ENCODE results near the gene MEGF8. TPM values are rescaled to one million over a fixed set of nuclear protein-coding genes. Genes with fewer than 3 reads are reported as not detected.

Gene MEGF8
- total RNA-seq, 8 experiments from 2014 or later = 9.8 to 72.2 (median 28.7) TPM

GRCh38 chr19:42289556-42290041 is 35.8 kb upstream of the MEGF8 start:
- ATAC-seq (replicated peaks in 6 of 8) = no peak
- in situ Hi-C loops (cut with MboI; ENCODE audit: low pct_unique_long_range_greater_than_20kb in 2 of 9, low sequenced_read_pairs in 9 of 9, unreplicated experiment in 9 of 9) = no loop called here
- WGBS, 10 experiments = 83 to 100% methylated on average over 1 to 2 of the region's 8 CpGs; no CpG with 5 or more reads in 8 of the 10 experiments
- Histone ChIP-seq H3K27ac (no peak overlapping the region), H3K4me1 (replicated peaks in 1 of 2) (peaks cover 10 to 14% of the 10 kb centered on the region in 2 donors), H3K4me3 (no peak overlapping the region)

- WGBS, 10 experiments = no CpG with 5 or more reads among the region's 13 CpGs
- in situ Hi-C loops (cut with MboI; ENCODE audit: low pct_unique_long_range_greater_than_20kb in 2 of 9, low sequenced_read_pairs in 9 of 9, unreplicated experiment in 9 of 9) = no loop called here
- H3K4me3 ChIP-seq = no peak overlapping the region
- H3K27ac ChIP-seq = no peak overlapping the region
- H3K4me1 ChIP-seq (replicated peaks in 1 of 2) = peaks cover 10 to 11% of the 10 kb centered on the region in 2 donors
- no peak for ATAC-seq (replicated peaks in 6 of 8)
Measured at GRCh38 chr19:42290136-42290522, 35.3 kb upstream of the MEGF8 start.

GRCh38 chr19:42290523-42291434 is 34.7 kb upstream of the MEGF8 start:
- H3K4me1 ChIP-seq (replicated peaks in 1 of 2) = peaks cover 4 to 5% of the 10 kb centered on the region in 2 donors
- H3K27ac ChIP-seq = no peak overlapping the region
- WGBS, 10 experiments = 70 to 100% methylated on average over 2 to 3 of the region's 31 CpGs; no CpG with 5 or more reads in 8 of the 10 experiments
- ATAC-seq (replicated peaks in 6 of 8) = peak in 6 of 8 experiments; percentile 31 to 71 (median 40)
- in situ Hi-C loops (cut with MboI; ENCODE audit: low pct_unique_long_range_greater_than_20kb in 2 of 9, low sequenced_read_pairs in 9 of 9, unreplicated experiment in 9 of 9) = no loop called here
- H3K4me3 ChIP-seq = no peak overlapping the region

GRCh38 chr19:42291435-42291810 is 34.0 kb upstream of the MEGF8 start:
- H3K4me3 ChIP-seq = no peak overlapping the region
- ATAC-seq (replicated peaks in 6 of 8) = peak in 4 of 8 experiments; percentile 8 to 59 (median 11)
- H3K4me1 ChIP-seq (replicated peaks in 1 of 2) = no peaks in the 10 kb centered on the region
- H3K27ac ChIP-seq = no peak overlapping the region
- in situ Hi-C loops (cut with MboI; ENCODE audit: low pct_unique_long_range_greater_than_20kb in 2 of 9, low sequenced_read_pairs in 9 of 9, unreplicated experiment in 9 of 9) = no loop called here
- 33 to 100% (median 67%) methylated on average over 1 to 7 of the region's 9 CpGs; no CpG with 5 or more reads in 7 of the 10 experiments for WGBS, 10 experiments

GRCh38 chr19:42292042-42292960 is 33.1 kb upstream of the MEGF8 start:
- no peak overlapping the region for H3K27ac ChIP-seq

GRCh38 chr19:42292963-42293362 is 32.5 kb upstream of the MEGF8 start:
- ATAC-seq (replicated peaks in 6 of 8) = no peak
- no CpG with 5 or more reads among the region's 14 CpGs for WGBS, 10 experiments
- Histone ChIP-seq H3K4me3 (no peak overlapping the region), H3K4me1 (replicated peaks in 1 of 2) (no peaks in the 10 kb centered on the region), H3K27ac (no peak overlapping the region)
- in situ Hi-C loops (cut with MboI; ENCODE audit: low pct_unique_long_range_greater_than_20kb in 2 of 9, low sequenced_read_pairs in 9 of 9, unreplicated experiment in 9 of 9) = no loop called here

More at GRCh38 chr19:42292042-42292960, 33.1 kb upstream of the MEGF8 start:
- H3K4me1 ChIP-seq (replicated peaks in 1 of 2) = no peaks in the 10 kb centered on the region
- 100% methylated on average over 1 to 6 of the region's 27 CpGs; no CpG with 5 or more reads in 6 of the 10 experiments for WGBS, 10 experiments
- ATAC-seq (replicated peaks in 6 of 8) = no peak
- in situ Hi-C loops (cut with MboI; ENCODE audit: low pct_unique_long_range_greater_than_20kb in 2 of 9, low sequenced_read_pairs in 9 of 9, unreplicated experiment in 9 of 9) = no loop called here
- H3K4me3 ChIP-seq = no peak overlapping the region

- H3K4me1 ChIP-seq (replicated peaks in 1 of 2) = no peaks in the 10 kb centered on the region
- ATAC-seq (replicated peaks in 6 of 8) = peak in 3 of 8 experiments; percentile 5 to 11 (median 9)
- H3K4me3 ChIP-seq = no peak overlapping the region
- in situ Hi-C loops (cut with MboI; ENCODE audit: low pct_unique_long_range_greater_than_20kb in 2 of 9, low sequenced_read_pairs in 9 of 9, unreplicated experiment in 9 of 9) = no loop called here
- 77 to 80% methylated on average over 1 to 3 of the region's 17 CpGs; no CpG with 5 or more reads in 8 of the 10 experiments for WGBS, 10 experiments
- no peak overlapping the region for H3K27ac ChIP-seq
Measured at GRCh38 chr19:42293540-42293939, 31.9 kb upstream of the MEGF8 start.

- Histone ChIP-seq H3K4me3 (no peak overlapping the region), H3K27ac (no peak overlapping the region), H3K4me1 (replicated peaks in 1 of 2) (no peaks in the 10 kb centered on the region)
- in situ Hi-C loops (cut with MboI; ENCODE audit: low pct_unique_long_range_greater_than_20kb in 2 of 9, low sequenced_read_pairs in 9 of 9, unreplicated experiment in 9 of 9) = no loop called here
- ATAC-seq (replicated peaks in 6 of 8) = no peak
- 80% methylated on average over 1 of the region's 15 CpGs; no CpG with 5 or more reads in 8 of the 10 experiments for WGBS, 10 experiments
Measured at GRCh38 chr19:42293948-42294347, 31.5 kb upstream of the MEGF8 start.

- 90% methylated on average over 8 of the region's 24 CpGs; no CpG with 5 or more reads in 9 of the 10 experiments for WGBS, 10 experiments
- no peak overlapping the region for H3K27ac ChIP-seq
- H3K4me3 ChIP-seq = no peak overlapping the region
- ATAC-seq (replicated peaks in 6 of 8) = peak in 1 of 8 experiments; percentile 3
- no peaks in the 10 kb centered on the region for H3K4me1 ChIP-seq (replicated peaks in 1 of 2)
- in situ Hi-C loops (cut with MboI; ENCODE audit: low pct_unique_long_range_greater_than_20kb in 2 of 9, low sequenced_read_pairs in 9 of 9, unreplicated experiment in 9 of 9) = no loop called here
Measured at GRCh38 chr19:42294471-42295137, 30.8 kb upstream of the MEGF8 start.

GRCh38 chr19:42295342-42295741 is 30.1 kb upstream of the MEGF8 start:
- no peaks in the 10 kb centered on the region for H3K4me1 ChIP-seq (replicated peaks in 1 of 2)
- no peak for ATAC-seq (replicated peaks in 6 of 8)
- WGBS, 10 experiments = 70% methylated on average over 2 of the region's 5 CpGs; no CpG with 5 or more reads in 9 of the 10 experiments
- no peak overlapping the region for H3K27ac ChIP-seq
- H3K4me3 ChIP-seq = no peak overlapping the region
- in situ Hi-C loops (cut with MboI; ENCODE audit: low pct_unique_long_range_greater_than_20kb in 2 of 9, low sequenced_read_pairs in 9 of 9, unreplicated experiment in 9 of 9) = no loop called here

- Histone ChIP-seq H3K4me1 (replicated peaks in 1 of 2) (no peaks in the 10 kb centered on the region), H3K4me3 (no peak overlapping the region), H3K27ac (no peak overlapping the region)
- 43 to 100% (median 100%) methylated on average over 1 to 3 of the region's 6 CpGs; no CpG with 5 or more reads in 5 of the 10 experiments for WGBS, 10 experiments
- peak; percentile 60 to 87 (median 74) for ATAC-seq (replicated peaks in 6 of 8)
- in situ Hi-C loops (cut with MboI; ENCODE audit: low pct_unique_long_range_greater_than_20kb in 2 of 9, low sequenced_read_pairs in 9 of 9, unreplicated experiment in 9 of 9) = no loop called here
Measured at GRCh38 chr19:42295831-42296525, 29.5 kb upstream of the MEGF8 start.

GRCh38 chr19:42297039-42297438 is 28.4 kb upstream of the MEGF8 start:
- in situ Hi-C loops (cut with MboI; ENCODE audit: low pct_unique_long_range_greater_than_20kb in 2 of 9, low sequenced_read_pairs in 9 of 9, unreplicated experiment in 9 of 9) = no loop called here
- Histone ChIP-seq H3K4me3 (no peak overlapping the region), H3K4me1 (replicated peaks in 1 of 2) (peaks cover 0 to 6% of the 10 kb centered on the region in 2 donors), H3K27ac (no peak overlapping the region)
- WGBS, 10 experiments = 75 to 96% (median 90%) methylated on average over 1 to 9 of the region's 15 CpGs; no CpG with 5 or more reads in 5 of the 10 experiments
- no peak for ATAC-seq (replicated peaks in 6 of 8)

Data from motor neuron (in vitro differentiated cells).